ENCODE measurements around the gene PDSS2. TPM values are rescaled to one million over a fixed set of nuclear protein-coding genes. Genes with fewer than 3 reads are reported as not detected.

Gene PDSS2
- total and polyA plus RNA-seq, 2 donors (not counting 1 experiment from before 2014, with no cell fraction given), result 16.9 to 17.0 TPM

DNA sequence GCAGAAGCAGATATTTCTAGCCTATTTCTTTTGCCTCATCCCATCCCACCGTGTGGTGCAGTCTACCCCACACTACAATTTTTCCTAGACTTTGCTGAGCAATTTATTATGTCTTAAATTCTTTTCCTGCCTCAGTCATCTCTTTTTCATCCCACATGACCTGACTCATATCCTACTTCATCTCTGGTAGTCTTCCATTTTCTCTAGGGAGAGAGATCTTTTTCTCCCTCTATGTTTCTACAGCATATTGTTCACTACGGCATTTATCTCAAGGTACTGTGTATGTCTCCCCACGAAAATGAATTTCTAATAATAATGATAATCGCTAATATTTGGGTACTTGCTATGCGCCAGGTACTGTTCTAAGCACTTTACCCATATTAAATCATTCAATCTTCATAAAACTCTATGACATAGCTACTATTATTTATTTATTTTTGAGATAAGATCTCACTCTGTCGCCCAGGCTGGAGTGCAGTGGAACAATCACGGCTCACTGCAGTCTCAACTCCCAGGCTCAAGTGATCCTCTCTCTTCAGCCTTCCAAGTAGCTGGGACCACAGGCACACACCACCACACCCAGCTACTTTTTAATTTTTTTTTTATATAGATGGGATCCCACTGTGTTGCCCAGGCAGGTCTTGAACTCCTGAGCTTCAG, 15.6 kb downstream of the PDSS2 start:
- H3K79me2 ChIP-seq (ENCODE audit: control insufficient read depth, insufficient read depth, low read length), result peaks cover 51% of the 10 kb centered on the region
- Mint-ChIP-seq H3K9me3 (ENCODE audit: insufficient read depth) (peaks cover 7% of the 10 kb centered on the region), H3K4me1 (peaks cover 9% of the 10 kb centered on the region), H3K27ac (no peak overlapping the region), H3K27me3 (no peaks in the 10 kb centered on the region), H3K4me3 (no peak overlapping the region)
- peaks cover 0 to 23% (median 22%) of the 10 kb centered on the region in 3 donors for H3K9me3 ChIP-seq (ENCODE audit: control extremely low read depth in 1 of 3, control insufficient read depth in 2 of 3, insufficient read depth in 1 of 3, low read length in 2 of 3)
- H3K4me1 ChIP-seq (ENCODE audit: control insufficient read depth in 2 of 2, insufficient read depth in 2 of 2, low read length in 2 of 2), result no peaks in the 10 kb centered on the region
- no peak overlapping the region for H3K27ac ChIP-seq (ENCODE audit: low read length in 2 of 2)
- no peak overlapping the region for H3K9ac ChIP-seq (ENCODE audit: low read length)
- no peak overlapping the region for H2AFZ ChIP-seq (ENCODE audit: insufficient read depth, low read depth, low read length, poor library complexity, severe bottlenecking)
- DNase-seq, result no peak
- peaks cover 8% of the 10 kb centered on the region for H4K20me1 ChIP-seq (ENCODE audit: control insufficient read depth, insufficient read depth, low read length, poor library complexity, severe bottlenecking)
- TF ChIP-seq CTCF (IDR thresholded peaks at IDR 0.05) (no peak), EZH2 (IDR thresholded peaks at IDR 0.05; ENCODE audit: borderline replicate concordance, insufficient read depth, low read depth, low read length, poor library complexity, severe bottlenecking) (no peak)
- POLR2A ChIA-PET, result no interaction called here
- WGBS (ENCODE audit: insufficient coverage), result 88% methylated on average over 1 of the region's 7 CpGs
- no peak for ATAC-seq (ENCODE audit: low read depth)
- peaks cover 0 to 13% of the 10 kb centered on the region in 2 experiments for H3K36me3 ChIP-seq (replicated peaks in 1 of 2; ENCODE audit: control extremely low read depth in 1 of 2, control insufficient read depth in 1 of 2, extremely low read depth in 1 of 2, insufficient read depth in 2 of 2, low read length in 1 of 2)
- intact Hi-C loops (cut with micrococcal nuclease), result no loop called here
- no peak overlapping the region for H3K4me2 ChIP-seq (replicated peaks; ENCODE audit: low read depth, low read length, poor library complexity, severe bottlenecking)
- no peak overlapping the region for H3K4me3 ChIP-seq (ENCODE audit: control extremely low read depth in 1 of 5, extremely low read depth in 1 of 5, insufficient read depth in 1 of 5, low read depth in 2 of 5, low read length in 4 of 5)
- H3K27me3 ChIP-seq (replicated peaks in 1 of 4; ENCODE audit: control extremely low read depth in 1 of 4, control insufficient read depth in 3 of 4, insufficient read depth in 4 of 4, low read length in 3 of 4), result no peaks in the 10 kb centered on the region
- CTCF ChIA-PET, result no interaction called here

DNA sequence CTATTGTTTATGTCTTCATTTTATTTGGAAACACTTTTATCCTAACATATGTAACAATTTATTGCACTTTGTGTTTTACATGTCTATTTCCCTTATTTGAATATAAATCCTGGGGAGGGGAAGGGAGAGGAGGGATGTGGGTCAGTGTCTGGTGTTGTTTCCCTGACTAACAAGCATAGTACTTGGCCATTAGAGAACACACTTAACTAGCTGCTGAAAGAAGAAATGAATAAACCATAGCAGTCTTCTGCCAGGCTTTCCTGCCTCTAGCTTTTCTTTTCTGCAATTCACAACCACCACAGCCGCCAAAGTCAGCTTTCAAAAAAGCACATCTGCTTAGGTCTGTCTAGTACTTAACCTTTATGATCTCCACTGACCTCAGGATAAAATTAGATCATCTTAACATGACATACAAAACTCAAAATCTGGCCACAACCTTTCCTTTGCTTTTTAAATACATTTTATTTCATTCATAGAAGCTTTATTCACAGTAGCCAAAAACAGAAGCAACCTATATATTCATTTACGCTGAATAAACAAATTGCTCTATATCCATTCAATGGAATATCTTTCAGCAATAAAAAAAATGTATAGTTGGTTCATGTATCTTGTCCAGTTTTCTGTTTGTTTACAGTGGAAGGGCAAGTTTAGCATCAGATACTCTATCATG, 16.3 kb downstream of the PDSS2 start:
- Histone ChIP-seq H3K79me2 (ENCODE audit: control insufficient read depth, insufficient read depth, low read length) (peaks cover 51% of the 10 kb centered on the region), H3K27ac (ENCODE audit: low read length in 2 of 2) (no peak overlapping the region), H3K4me1 (ENCODE audit: control insufficient read depth in 2 of 2, insufficient read depth in 2 of 2, low read length in 2 of 2) (no peaks in the 10 kb centered on the region), H3K9me3 (ENCODE audit: control extremely low read depth in 1 of 3, control insufficient read depth in 2 of 3, insufficient read depth in 1 of 3, low read length in 2 of 3) (peaks cover 0 to 23% (median 16%) of the 10 kb centered on the region in 3 donors), H3K9ac (ENCODE audit: low read length) (no peak overlapping the region), H3K36me3 (replicated peaks in 1 of 2; ENCODE audit: control extremely low read depth in 1 of 2, control insufficient read depth in 1 of 2, extremely low read depth in 1 of 2, insufficient read depth in 2 of 2, low read length in 1 of 2) (peaks cover 0 to 13% of the 10 kb centered on the region in 2 experiments), H3K4me3 (ENCODE audit: control extremely low read depth in 1 of 5, extremely low read depth in 1 of 5, insufficient read depth in 1 of 5, low read depth in 2 of 5, low read length in 4 of 5) (no peak overlapping the region), H4K20me1 (ENCODE audit: control insufficient read depth, insufficient read depth, low read length, poor library complexity, severe bottlenecking) (peaks cover 8% of the 10 kb centered on the region), H3K27me3 (replicated peaks in 1 of 4; ENCODE audit: control extremely low read depth in 1 of 4, control insufficient read depth in 3 of 4, insufficient read depth in 4 of 4, low read length in 3 of 4) (no peaks in the 10 kb centered on the region), H3K4me2 (replicated peaks; ENCODE audit: low read depth, low read length, poor library complexity, severe bottlenecking) (no peak overlapping the region), H2AFZ (ENCODE audit: insufficient read depth, low read depth, low read length, poor library complexity, severe bottlenecking) (no peak overlapping the region)
- no peak overlapping the region for H3K27ac Mint-ChIP-seq
- POLR2A ChIA-PET, result no interaction called here
- peaks cover 2% of the 10 kb centered on the region for H3K9me3 Mint-ChIP-seq (ENCODE audit: insufficient read depth)
- peaks cover 9% of the 10 kb centered on the region for H3K4me1 Mint-ChIP-seq
- WGBS (ENCODE audit: insufficient coverage), result 100% methylated on average over 1 of the region's 2 CpGs
- TF ChIP-seq EZH2 (IDR thresholded peaks at IDR 0.05; ENCODE audit: borderline replicate concordance, insufficient read depth, low read depth, low read length, poor library complexity, severe bottlenecking), result no peak
- no peaks in the 10 kb centered on the region for H3K27me3 Mint-ChIP-seq
- H3K4me3 Mint-ChIP-seq, result no peak overlapping the region
- DNase-seq (no peak), ATAC-seq (ENCODE audit: low read depth) (no peak)
- CTCF ChIA-PET, result no interaction called here
- intact Hi-C loops (cut with micrococcal nuclease), result no loop called here

Measured in B cell (primary cell).